ENCODE data around the gene ETV6. TPM values are rescaled to one million over a fixed set of nuclear protein-coding genes. Genes with fewer than 3 reads are reported as not detected.
A peak's percentile ranks its signal among the peaks of the same experiment; 100 is the strongest.
"Not testable (repeated sequence)": the region's sequence is repeated elsewhere in the genome, so short reads cannot be mapped to it uniquely, and the experiment has no call there.

Gene ETV6
- total RNA-seq, 1 donor from 2014 or later: 23.4 TPM

- no peak for ATAC-seq
These were observed 242.4 kb downstream of the ETV6 start for GRCh38 chr12:11891754-11892386.

- peak; percentile 80 for ATAC-seq
These were observed 244.5 kb downstream of the ETV6 start for GRCh38 chr12:11893998-11894397.

- no peak for ATAC-seq
These were observed 245.4 kb downstream of the ETV6 start for GRCh38 chr12:11894890-11895289.

- ATAC-seq: no peak
These were observed 246.1 kb downstream of the ETV6 start for GRCh38 chr12:11895421-11896078.

- ATAC-seq: no peak
These were observed 247.0 kb downstream of the ETV6 start for GRCh38 chr12:11896417-11896929.

- ATAC-seq: no peak
These were observed 248.4 kb downstream of the ETV6 start for GRCh38 chr12:11897923-11898322.

GRCh38 chr12:11901701-11902524 is 252.4 kb downstream of the ETV6 start:
- ATAC-seq: no peak

- ATAC-seq: no peak
These were observed 253.0 kb downstream of the ETV6 start for GRCh38 chr12:11902525-11902875.

GRCh38 chr12:11904124-11904523 is 254.7 kb downstream of the ETV6 start:
- ATAC-seq: peak; percentile 84

- no peak for ATAC-seq
These were observed 256.1 kb downstream of the ETV6 start for GRCh38 chr12:11905534-11905933.

GRCh38 chr12:11906286-11906935 is 256.9 kb downstream of the ETV6 start:
- no peak for ATAC-seq

- no peak for ATAC-seq
These were observed 258.2 kb downstream of the ETV6 start for GRCh38 chr12:11907625-11908024.

GRCh38 chr12:11909406-11909805 is 259.9 kb downstream of the ETV6 start:
- ATAC-seq: not testable (repeated sequence)

GRCh38 chr12:11916113-11916512 is 266.6 kb downstream of the ETV6 start:
- no peak for ATAC-seq

- no peak for ATAC-seq
These were observed 267.3 kb downstream of the ETV6 start for GRCh38 chr12:11916771-11917170.

- no peak for ATAC-seq
These were observed 268.0 kb downstream of the ETV6 start for GRCh38 chr12:11917501-11917900.

GRCh38 chr12:11920231-11920630 is 270.8 kb downstream of the ETV6 start:
- ATAC-seq: no peak

GRCh38 chr12:11922361-11922760 is 272.9 kb downstream of the ETV6 start:
- no peak for ATAC-seq

GRCh38 chr12:11923067-11923466 is 273.6 kb downstream of the ETV6 start:
- no peak for ATAC-seq

GRCh38 chr12:11927286-11927935 is 277.9 kb downstream of the ETV6 start:
- no peak for ATAC-seq

- ATAC-seq: no peak
These were observed 280.2 kb downstream of the ETV6 start for GRCh38 chr12:11929714-11930113.

GRCh38 chr12:11939223-11939622 is 289.7 kb downstream of the ETV6 start:
- ATAC-seq: no peak
